HepG2 (cell line): ENCODE results near the gene EXOC3L4. TPM values are rescaled to one million over a fixed set of nuclear protein-coding genes. Genes with fewer than 3 reads are reported as not detected.
A peak's percentile ranks its signal among the peaks of the same experiment; 100 is the strongest.

ENCODE experiments used
- ATAD3A ChIP-seq: sonication (generic); formaldehyde crosslinking; IDR thresholded peaks from 2 replicates; pipeline ENCODE4 v1.4.0; 2020; ENCODE audit warnings: missing genetic modification reagents
- FOXM1 ChIP-seq: sonication (generic); formaldehyde crosslinking; IDR thresholded peaks from 2 replicates; pipeline ENCODE4 v1.5.0; 2020; ENCODE audit warnings: missing genetic modification reagents
- GATAD2A ChIP-seq: IDR thresholded peaks from 2 replicates; pipeline ENCODE4 v1.6.1; 2016
- HDAC1 ChIP-seq: sonication (generic); formaldehyde crosslinking; IDR thresholded peaks from 2 replicates; pipeline ENCODE4 v1.5.1; 2020; ENCODE audit warnings: mild to moderate bottlenecking, missing genetic modification reagents
- HOXA3 ChIP-seq: sonication (generic); formaldehyde crosslinking; IDR thresholded peaks from 2 replicates; pipeline ENCODE4 v1.5.0; 2020; ENCODE audit warnings: missing genetic modification reagents
- MAZ ChIP-seq, 2 experiments: sonication (generic) in 1 of 2; formaldehyde crosslinking in 1 of 2; IDR thresholded peaks; 2 replicates each; pipeline versions ENCODE4 v1.5.0 to v1.6.1; 2012 to 2020; ENCODE audit warnings: low read depth in 2 of 2, mild to moderate bottlenecking in 2 of 2, borderline replicate concordance in 1 of 2, improper control_type of control experiment in 1 of 2, low read length in 1 of 2, missing genetic modification reagents in 1 of 2, moderate library complexity in 1 of 2
- SUZ12 ChIP-seq: fragments of 150-350 bp; IDR thresholded peaks from 2 replicates; pipeline ENCODE4 v1.6.1; 2014; ENCODE audit warnings: low read depth, low read length
- ZBTB20 ChIP-seq: sonication (generic); formaldehyde crosslinking; IDR thresholded peaks from 2 replicates; pipeline ENCODE4 v1.8.1; 2023; ENCODE audit warnings: missing genetic modification reagents, low read depth, mild to moderate bottlenecking, borderline replicate concordance
- ZNF143 ChIP-seq: sonication (generic); formaldehyde crosslinking; IDR thresholded peaks from 2 replicates; pipeline ENCODE4 v1.4.0; 2020; ENCODE audit warnings: missing genetic modification reagents
- ZNF383 ChIP-seq: sonication (generic); formaldehyde crosslinking; IDR thresholded peaks from 2 replicates; pipeline ENCODE4 v1.4.0; 2020; ENCODE audit warnings: missing genetic modification reagents, mild to moderate bottlenecking, borderline replicate concordance
- ZNF564 ChIP-seq: sonication (generic); formaldehyde crosslinking; IDR thresholded peaks from 2 replicates; pipeline ENCODE4 v1.8.1; 2023; ENCODE audit warnings: mild to moderate bottlenecking, missing genetic modification reagents
- ZNF747 ChIP-seq: sonication (generic); formaldehyde crosslinking; IDR thresholded peaks from 2 replicates; pipeline ENCODE4 v1.8.1; 2023; ENCODE audit warnings: missing genetic modification reagents, mild to moderate bottlenecking, borderline replicate concordance
- polyA plus RNA-seq, 8 experiments: library from polyadenylated mRNA; depleted of rRNA in 3 of 8; stranded (reverse) in 7 of 8; unstranded in 1 of 8; fragments of >200 nt; fragmentation: Illumina TruSeq in 4 of 8; extraction: Trizol in 4 of 8; gene quantifications; 2 replicates each; pipeline versions ENCODE4 v1.2.1 to v1.2.3, GENCODE V29; 2011 to 2016; ENCODE audit warnings: low read depth in 4 of 8, missing spikeins in 1 of 8, mixed read lengths in 1 of 8; ENCODE audit not compliant: insufficient read depth in 1 of 8
- total RNA-seq, 5 experiments: library from RNA; depleted of rRNA; stranded (reverse); fragments of >200 nt; fragmentation: Illumina TruSeq; extraction: Trizol; gene quantifications; 2 replicates each; pipeline ENCODE4 v1.2.3, GENCODE V29; 2016; ENCODE audit warnings: low read depth in 1 of 5
- TF ChIP-seq, protein P1 (sequence below): IDR thresholded peaks from 2 replicates; pipeline ENCODE4 v1.6.1; 2012; ENCODE audit warnings: low read length, improper control_type of control experiment
- TF ChIP-seq, protein P2 (sequence below): sonication (generic); formaldehyde crosslinking; IDR thresholded peaks from 2 replicates; pipeline ENCODE4 v1.8.0; 2022; ENCODE audit warnings: mild to moderate bottlenecking, missing genetic modification reagents
- TF ChIP-seq, protein P3 (sequence below): sonication (generic); formaldehyde crosslinking; IDR thresholded peaks from 2 replicates; pipeline ENCODE4 v1.4.0; 2020; ENCODE audit warnings: missing genetic modification reagents
- TF ChIP-seq, protein P4 (sequence below): sonication (generic); formaldehyde crosslinking; IDR thresholded peaks from 2 replicates; pipeline ENCODE4 v1.8.0; 2022; ENCODE audit warnings: missing genetic modification reagents, mild to moderate bottlenecking, borderline replicate concordance
- TF ChIP-seq, protein P5 (sequence below): sonication (generic); formaldehyde crosslinking; IDR thresholded peaks from 2 replicates; pipeline ENCODE4 v1.4.0; 2020; ENCODE audit warnings: missing genetic modification reagents, borderline replicate concordance

The EXOC3L4 gene
- total and polyA plus RNA-seq, 2 of the 13 experiments (the other 11 are each of a cell fraction or from before 2014, with no cell fraction given), result 11.8 to 27.0 TPM

DNA sequence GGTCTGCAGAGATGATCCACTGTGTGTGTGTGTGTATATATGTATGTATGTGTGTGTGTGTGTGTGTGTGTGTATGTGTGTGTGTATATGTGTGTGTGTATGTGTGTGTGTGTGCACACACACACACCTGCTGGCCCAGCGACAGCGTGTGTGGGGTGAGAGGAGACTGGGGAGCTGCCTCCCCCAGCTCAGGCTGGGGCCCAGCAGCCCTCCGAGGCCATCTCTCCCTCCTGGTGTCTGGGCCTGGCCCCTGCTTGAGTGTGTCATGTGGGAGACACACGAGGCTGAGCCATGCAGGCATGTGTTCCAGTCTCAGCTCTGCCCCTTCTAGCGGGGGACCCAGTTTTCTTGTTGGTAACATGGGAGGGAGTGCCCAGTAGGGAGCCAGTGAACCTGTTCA, 18.8 kb downstream of the EXOC3L4 start (continued):
- TF ChIP-seq, protein P1, sequence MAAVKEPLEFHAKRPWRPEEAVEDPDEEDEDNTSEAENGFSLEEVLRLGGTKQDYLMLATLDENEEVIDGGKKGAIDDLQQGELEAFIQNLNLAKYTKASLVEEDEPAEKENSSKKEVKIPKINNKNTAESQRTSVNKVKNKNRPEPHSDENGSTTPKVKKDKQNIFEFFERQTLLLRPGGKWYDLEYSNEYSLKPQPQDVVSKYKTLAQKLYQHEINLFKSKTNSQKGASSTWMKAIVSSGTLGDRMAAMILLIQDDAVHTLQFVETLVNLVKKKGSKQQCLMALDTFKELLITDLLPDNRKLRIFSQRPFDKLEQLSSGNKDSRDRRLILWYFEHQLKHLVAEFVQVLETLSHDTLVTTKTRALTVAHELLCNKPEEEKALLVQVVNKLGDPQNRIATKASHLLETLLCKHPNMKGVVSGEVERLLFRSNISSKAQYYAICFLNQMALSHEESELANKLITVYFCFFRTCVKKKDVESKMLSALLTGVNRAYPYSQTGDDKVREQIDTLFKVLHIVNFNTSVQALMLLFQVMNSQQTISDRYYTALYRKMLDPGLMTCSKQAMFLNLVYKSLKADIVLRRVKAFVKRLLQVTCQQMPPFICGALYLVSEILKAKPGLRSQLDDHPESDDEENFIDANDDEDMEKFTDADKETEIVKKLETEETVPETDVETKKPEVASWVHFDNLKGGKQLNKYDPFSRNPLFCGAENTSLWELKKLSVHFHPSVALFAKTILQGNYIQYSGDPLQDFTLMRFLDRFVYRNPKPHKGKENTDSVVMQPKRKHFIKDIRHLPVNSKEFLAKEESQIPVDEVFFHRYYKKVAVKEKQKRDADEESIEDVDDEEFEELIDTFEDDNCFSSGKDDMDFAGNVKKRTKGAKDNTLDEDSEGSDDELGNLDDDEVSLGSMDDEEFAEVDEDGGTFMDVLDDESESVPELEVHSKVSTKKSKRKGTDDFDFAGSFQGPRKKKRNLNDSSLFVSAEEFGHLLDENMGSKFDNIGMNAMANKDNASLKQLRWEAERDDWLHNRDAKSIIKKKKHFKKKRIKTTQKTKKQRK, result no peak
- TF ChIP-seq, protein P2, sequence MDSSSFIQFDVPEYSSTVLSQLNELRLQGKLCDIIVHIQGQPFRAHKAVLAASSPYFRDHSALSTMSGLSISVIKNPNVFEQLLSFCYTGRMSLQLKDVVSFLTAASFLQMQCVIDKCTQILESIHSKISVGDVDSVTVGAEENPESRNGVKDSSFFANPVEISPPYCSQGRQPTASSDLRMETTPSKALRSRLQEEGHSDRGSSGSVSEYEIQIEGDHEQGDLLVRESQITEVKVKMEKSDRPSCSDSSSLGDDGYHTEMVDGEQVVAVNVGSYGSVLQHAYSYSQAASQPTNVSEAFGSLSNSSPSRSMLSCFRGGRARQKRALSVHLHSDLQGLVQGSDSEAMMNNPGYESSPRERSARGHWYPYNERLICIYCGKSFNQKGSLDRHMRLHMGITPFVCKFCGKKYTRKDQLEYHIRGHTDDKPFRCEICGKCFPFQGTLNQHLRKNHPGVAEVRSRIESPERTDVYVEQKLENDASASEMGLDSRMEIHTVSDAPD (CRISPR knock-in tag), result no peak
- TF ChIP-seq, protein P3, sequence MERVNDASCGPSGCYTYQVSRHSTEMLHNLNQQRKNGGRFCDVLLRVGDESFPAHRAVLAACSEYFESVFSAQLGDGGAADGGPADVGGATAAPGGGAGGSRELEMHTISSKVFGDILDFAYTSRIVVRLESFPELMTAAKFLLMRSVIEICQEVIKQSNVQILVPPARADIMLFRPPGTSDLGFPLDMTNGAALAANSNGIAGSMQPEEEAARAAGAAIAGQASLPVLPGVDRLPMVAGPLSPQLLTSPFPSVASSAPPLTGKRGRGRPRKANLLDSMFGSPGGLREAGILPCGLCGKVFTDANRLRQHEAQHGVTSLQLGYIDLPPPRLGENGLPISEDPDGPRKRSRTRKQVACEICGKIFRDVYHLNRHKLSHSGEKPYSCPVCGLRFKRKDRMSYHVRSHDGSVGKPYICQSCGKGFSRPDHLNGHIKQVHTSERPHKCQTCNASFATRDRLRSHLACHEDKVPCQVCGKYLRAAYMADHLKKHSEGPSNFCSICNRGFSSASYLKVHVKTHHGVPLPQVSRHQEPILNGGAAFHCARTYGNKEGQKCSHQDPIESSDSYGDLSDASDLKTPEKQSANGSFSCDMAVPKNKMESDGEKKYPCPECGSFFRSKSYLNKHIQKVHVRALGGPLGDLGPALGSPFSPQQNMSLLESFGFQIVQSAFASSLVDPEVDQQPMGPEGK (CRISPR knock-in tag), result 0 out of 2 replicates have a peak, but pooled peaks have one; percentile 4
- TF ChIP-seq GATAD2A (CRISPR knock-in tag), result no peak
- TF ChIP-seq ZNF747 (CRISPR knock-in tag), result no peak
- no peak for TF ChIP-seq FOXM1 (CRISPR knock-in tag)
- TF ChIP-seq ZNF383, result 0 out of 2 replicates have a peak, but pooled peaks have one; percentile 66
- TF ChIP-seq, protein P4, sequence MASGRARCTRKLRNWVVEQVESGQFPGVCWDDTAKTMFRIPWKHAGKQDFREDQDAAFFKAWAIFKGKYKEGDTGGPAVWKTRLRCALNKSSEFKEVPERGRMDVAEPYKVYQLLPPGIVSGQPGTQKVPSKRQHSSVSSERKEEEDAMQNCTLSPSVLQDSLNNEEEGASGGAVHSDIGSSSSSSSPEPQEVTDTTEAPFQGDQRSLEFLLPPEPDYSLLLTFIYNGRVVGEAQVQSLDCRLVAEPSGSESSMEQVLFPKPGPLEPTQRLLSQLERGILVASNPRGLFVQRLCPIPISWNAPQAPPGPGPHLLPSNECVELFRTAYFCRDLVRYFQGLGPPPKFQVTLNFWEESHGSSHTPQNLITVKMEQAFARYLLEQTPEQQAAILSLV (CRISPR knock-in tag), result no peak
- no peak for TF ChIP-seq SUZ12
- TF ChIP-seq ZNF143, result no peak
- peak; percentile 24; the same call in 1 of the 2 replicates for TF ChIP-seq HOXA3 (CRISPR knock-in tag)
- no peak for TF ChIP-seq HDAC1 (CRISPR knock-in tag)
- no peak for TF ChIP-seq ZBTB20
- TF ChIP-seq MAZ (IDR thresholded peaks at IDR 0.05; ENCODE audit: borderline replicate concordance, low read depth, low read length), result no peak
- no peak for TF ChIP-seq MAZ (CRISPR knock-in tag; IDR thresholded peaks at IDR 0.05; ENCODE audit: low read depth)
- TF ChIP-seq, protein P5, sequence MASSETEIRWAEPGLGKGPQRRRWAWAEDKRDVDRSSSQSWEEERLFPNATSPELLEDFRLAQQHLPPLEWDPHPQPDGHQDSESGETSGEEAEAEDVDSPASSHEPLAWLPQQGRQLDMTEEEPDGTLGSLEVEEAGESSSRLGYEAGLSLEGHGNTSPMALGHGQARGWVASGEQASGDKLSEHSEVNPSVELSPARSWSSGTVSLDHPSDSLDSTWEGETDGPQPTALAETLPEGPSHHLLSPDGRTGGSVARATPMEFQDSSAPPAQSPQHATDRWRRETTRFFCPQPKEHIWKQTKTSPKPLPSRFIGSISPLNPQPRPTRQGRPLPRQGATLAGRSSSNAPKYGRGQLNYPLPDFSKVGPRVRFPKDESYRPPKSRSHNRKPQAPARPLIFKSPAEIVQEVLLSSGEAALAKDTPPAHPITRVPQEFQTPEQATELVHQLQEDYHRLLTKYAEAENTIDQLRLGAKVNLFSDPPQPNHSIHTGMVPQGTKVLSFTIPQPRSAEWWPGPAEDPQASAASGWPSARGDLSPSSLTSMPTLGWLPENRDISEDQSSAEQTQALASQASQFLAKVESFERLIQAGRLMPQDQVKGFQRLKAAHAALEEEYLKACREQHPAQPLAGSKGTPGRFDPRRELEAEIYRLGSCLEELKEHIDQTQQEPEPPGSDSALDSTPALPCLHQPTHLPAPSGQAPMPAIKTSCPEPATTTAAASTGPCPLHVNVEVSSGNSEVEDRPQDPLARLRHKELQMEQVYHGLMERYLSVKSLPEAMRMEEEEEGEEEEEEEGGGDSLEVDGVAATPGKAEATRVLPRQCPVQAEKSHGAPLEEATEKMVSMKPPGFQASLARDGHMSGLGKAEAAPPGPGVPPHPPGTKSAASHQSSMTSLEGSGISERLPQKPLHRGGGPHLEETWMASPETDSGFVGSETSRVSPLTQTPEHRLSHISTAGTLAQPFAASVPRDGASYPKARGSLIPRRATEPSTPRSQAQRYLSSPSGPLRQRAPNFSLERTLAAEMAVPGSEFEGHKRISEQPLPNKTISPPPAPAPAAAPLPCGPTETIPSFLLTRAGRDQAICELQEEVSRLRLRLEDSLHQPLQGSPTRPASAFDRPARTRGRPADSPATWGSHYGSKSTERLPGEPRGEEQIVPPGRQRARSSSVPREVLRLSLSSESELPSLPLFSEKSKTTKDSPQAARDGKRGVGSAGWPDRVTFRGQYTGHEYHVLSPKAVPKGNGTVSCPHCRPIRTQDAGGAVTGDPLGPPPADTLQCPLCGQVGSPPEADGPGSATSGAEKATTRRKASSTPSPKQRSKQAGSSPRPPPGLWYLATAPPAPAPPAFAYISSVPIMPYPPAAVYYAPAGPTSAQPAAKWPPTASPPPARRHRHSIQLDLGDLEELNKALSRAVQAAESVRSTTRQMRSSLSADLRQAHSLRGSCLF, result no peak
- TF ChIP-seq ATAD3A (CRISPR knock-in tag), result no peak
- TF ChIP-seq ZNF564 (CRISPR knock-in tag), result no peak
